Effector memory CD8-positive, alpha-beta T cell (primary cell): ENCODE data around the gene MED26.
"Not testable (repeated sequence)": the region's sequence is repeated elsewhere in the genome, so short reads cannot be mapped to it uniquely, and the experiment has no call there.

Experiments
- ATAC-seq: fragments of 150-1000 bp; cut with Tn5 transposase; replicated peaks from 2 replicates; pipeline ENCODE4 v1.10.0; 2021; ENCODE audit warnings: mild to moderate bottlenecking, moderate library complexity
- DNase-seq, 3 experiments: peaks; one replicate each; pipeline ENCODE4 v3.0.0; 2021
- H3K27ac Mint-ChIP-seq, 2 donors: one replicate each; pipeline ENCODE4 v1.8.0; 2022; ENCODE audit warnings: mild to moderate bottlenecking in 2 of 2, mixed read lengths in 2 of 2, moderate library complexity in 2 of 2
- H3K27me3 Mint-ChIP-seq, 2 donors: one replicate each; pipeline ENCODE4 v1.8.0; 2022; ENCODE audit warnings: mixed read lengths in 2 of 2
- H3K36me3 Mint-ChIP-seq: one replicate; pipeline ENCODE4 v1.8.0; 2022; ENCODE audit warnings: mild to moderate bottlenecking, moderate library complexity, mixed read lengths; ENCODE audit not compliant: insufficient read depth
- H3K4me1 Mint-ChIP-seq, 2 donors: one replicate each; pipeline ENCODE4 v1.8.0; 2022; ENCODE audit warnings: low read depth in 2 of 2, mixed read lengths in 2 of 2
- H3K4me3 Mint-ChIP-seq, 2 donors: one replicate each; pipeline ENCODE4 v1.8.0; 2022; ENCODE audit warnings: mild to moderate bottlenecking in 2 of 2, mixed read lengths in 2 of 2, moderate library complexity in 2 of 2
- H3K9me3 Mint-ChIP-seq, 2 donors: one replicate each; pipeline ENCODE4 v1.8.0; 2022; ENCODE audit warnings: mixed read lengths in 2 of 2

MED26 gene

DNA sequence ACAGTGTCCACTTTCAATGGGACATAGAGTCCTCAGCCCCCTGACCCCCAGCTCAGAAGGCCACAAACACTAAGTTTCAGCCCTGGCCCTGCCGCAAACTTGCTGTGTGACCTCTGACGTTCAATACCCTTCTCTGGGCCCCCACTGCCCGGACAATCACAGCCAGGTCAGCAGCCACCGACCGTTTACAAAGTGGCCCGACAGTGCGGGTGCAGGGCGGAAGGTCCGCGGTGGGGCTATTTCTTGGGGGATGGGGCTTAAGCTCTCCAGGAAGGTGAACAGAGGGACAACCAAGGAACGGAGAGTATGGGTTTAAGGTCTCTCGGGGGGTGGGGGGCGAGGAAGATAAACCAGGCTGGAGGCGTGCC is 31.4 kb upstream of the MED26 start:
- no peak for DNase-seq
- ATAC-seq, result no peak
- H3K9me3 Mint-ChIP-seq, result no peaks in the 10 kb centered on the region
- peaks cover 25 to 32% of the 10 kb centered on the region in 2 donors for H3K4me1 Mint-ChIP-seq
- H3K4me3 Mint-ChIP-seq, result peak overlapping the region; percentile 94 to 96
- peaks cover 6% of the 10 kb centered on the region in 2 donors for H3K27me3 Mint-ChIP-seq
- H3K36me3 Mint-ChIP-seq, result peaks cover 55% of the 10 kb centered on the region
- peak overlapping the region; percentile 84 to 97 for H3K27ac Mint-ChIP-seq

- DNase-seq, result no peak
- Mint-ChIP-seq H3K27ac (peak overlapping the region in 1 of 2 donors; percentile 62), H3K4me3 (peak overlapping the region in 1 of 2 donors; percentile 15), H3K9me3 (no peaks in the 10 kb centered on the region), H3K27me3 (no peaks in the 10 kb centered on the region), H3K4me1 (peaks cover 25 to 36% of the 10 kb centered on the region in 2 donors), H3K36me3 (peaks cover 70% of the 10 kb centered on the region)
- ATAC-seq, result no peak
These were observed 29.4 kb upstream of the MED26 start for GRCh38 chr19:16657384-16657783.

- Mint-ChIP-seq H3K4me1 (peaks cover 30 to 40% of the 10 kb centered on the region in 2 donors), H3K36me3 (peaks cover 78% of the 10 kb centered on the region), H3K27ac (no peak overlapping the region), H3K9me3 (no peaks in the 10 kb centered on the region), H3K4me3 (no peak overlapping the region), H3K27me3 (no peaks in the 10 kb centered on the region)
- DNase-seq (no peak), ATAC-seq (no peak)
These were observed 27.7 kb upstream of the MED26 start for GRCh38 chr19:16655727-16656126.

DNA sequence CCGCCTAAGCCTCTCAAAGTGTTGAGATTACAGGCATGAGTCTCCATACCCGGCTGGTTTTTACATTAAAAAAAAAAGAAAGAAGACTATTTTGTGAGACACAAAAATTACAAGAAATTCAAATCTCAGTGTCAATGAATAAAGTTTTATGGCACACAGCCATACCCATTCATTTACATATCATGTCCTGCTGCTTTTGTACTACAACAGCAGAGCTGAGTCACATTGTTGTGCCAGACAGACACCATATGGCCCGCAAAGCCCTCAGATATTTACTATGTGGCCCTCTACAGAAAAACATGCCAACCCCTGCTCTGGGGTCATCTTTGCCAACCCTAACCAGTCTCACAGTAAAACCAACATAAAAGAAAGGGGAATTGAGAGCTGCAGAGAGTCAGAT is 26.6 kb upstream of the MED26 start:
- Mint-ChIP-seq H3K27ac (no peak overlapping the region), H3K4me3 (no peak overlapping the region), H3K27me3 (no peaks in the 10 kb centered on the region), H3K36me3 (peaks cover 81% of the 10 kb centered on the region), H3K9me3 (no peaks in the 10 kb centered on the region), H3K4me1 (peaks cover 32 to 41% of the 10 kb centered on the region in 2 donors)
- no peak for DNase-seq
- no peak for ATAC-seq

GRCh38 chr19:16654140-16654539 is 26.1 kb upstream of the MED26 start:
- H3K4me1 Mint-ChIP-seq, result peaks cover 27 to 39% of the 10 kb centered on the region in 2 donors
- H3K4me3 Mint-ChIP-seq, result no peak overlapping the region
- no peaks in the 10 kb centered on the region for H3K9me3 Mint-ChIP-seq
- ATAC-seq (no peak), DNase-seq (no peak)
- H3K27me3 Mint-ChIP-seq, result no peaks in the 10 kb centered on the region
- peak overlapping the region in 1 of 2 donors; percentile 85 for H3K27ac Mint-ChIP-seq
- peaks cover 83% of the 10 kb centered on the region for H3K36me3 Mint-ChIP-seq

- ATAC-seq (no peak), DNase-seq (no peak)
- H3K9me3 Mint-ChIP-seq, result no peaks in the 10 kb centered on the region
- H3K27me3 Mint-ChIP-seq, result no peaks in the 10 kb centered on the region
- peaks cover 17 to 28% of the 10 kb centered on the region in 2 donors for H3K4me1 Mint-ChIP-seq
- peaks cover 72% of the 10 kb centered on the region for H3K36me3 Mint-ChIP-seq
- no peak overlapping the region for H3K4me3 Mint-ChIP-seq
- peak overlapping the region; percentile 49 to 85 for H3K27ac Mint-ChIP-seq
These were observed 24.9 kb upstream of the MED26 start for GRCh38 chr19:16652854-16653253.

GRCh38 chr19:16651421-16652188 is 23.6 kb upstream of the MED26 start:
- DNase-seq, H3K9me3 Mint-ChIP-seq, ATAC-seq, H3K27me3 Mint-ChIP-seq, H3K4me3 Mint-ChIP-seq: not testable (repeated sequence)
- Mint-ChIP-seq H3K27ac (peak overlapping the region in 1 of 2 donors; percentile 33), H3K36me3 (peaks cover 76% of the 10 kb centered on the region), H3K4me1 (peaks cover 11 to 20% of the 10 kb centered on the region in 2 donors)

GRCh38 chr19:16650821-16651220 is 22.8 kb upstream of the MED26 start:
- no peak for ATAC-seq
- peaks cover 76% of the 10 kb centered on the region for H3K36me3 Mint-ChIP-seq
- no peak overlapping the region for H3K27ac Mint-ChIP-seq

DNA sequence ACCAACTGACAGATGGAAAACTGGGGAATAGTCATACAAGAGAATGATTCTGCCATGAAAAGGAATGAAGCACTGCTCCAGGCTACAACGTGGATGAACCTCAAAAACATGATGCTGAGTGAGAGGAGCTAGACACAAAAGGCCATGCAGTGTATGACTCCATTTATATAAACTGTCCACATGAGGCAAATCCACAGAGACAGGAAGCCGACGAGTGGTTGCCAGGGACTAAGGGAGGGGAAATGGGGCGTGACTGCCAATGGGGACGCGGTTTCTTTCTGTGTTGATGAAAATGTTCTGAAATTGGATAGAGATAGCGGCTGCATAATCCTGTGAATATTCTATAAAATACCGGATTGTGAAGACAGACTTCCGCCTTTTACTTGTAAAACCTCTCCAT is 21.7 kb upstream of the MED26 start:
- ATAC-seq (no peak), DNase-seq (no peak)
- peaks cover 10 to 18% of the 10 kb centered on the region in 2 donors for H3K4me1 Mint-ChIP-seq
- H3K4me3 Mint-ChIP-seq, result no peak overlapping the region
- peaks cover 76% of the 10 kb centered on the region for H3K36me3 Mint-ChIP-seq
- H3K27me3 Mint-ChIP-seq, result no peaks in the 10 kb centered on the region
- peak overlapping the region in 1 of 2 donors; percentile 38 for H3K27ac Mint-ChIP-seq
- H3K9me3 Mint-ChIP-seq, result no peaks in the 10 kb centered on the region

More at GRCh38 chr19:16650821-16651220, 22.8 kb upstream of the MED26 start:
- no peaks in the 10 kb centered on the region for H3K27me3 Mint-ChIP-seq
- no peak for DNase-seq
- H3K9me3 Mint-ChIP-seq, result no peaks in the 10 kb centered on the region
- H3K4me1 Mint-ChIP-seq, result peaks cover 10 to 15% of the 10 kb centered on the region in 2 donors
- H3K4me3 Mint-ChIP-seq, result no peak overlapping the region

GRCh38 chr19:16645140-16645539 is 17.1 kb upstream of the MED26 start:
- Mint-ChIP-seq H3K27me3 (no peaks in the 10 kb centered on the region), H3K4me3 (no peak overlapping the region), H3K36me3 (peaks cover 80% of the 10 kb centered on the region), H3K27ac (no peak overlapping the region), H3K9me3 (no peaks in the 10 kb centered on the region), H3K4me1 (peaks cover 3 to 12% of the 10 kb centered on the region in 2 donors)
- no peak for ATAC-seq
- DNase-seq, result no peak

GRCh38 chr19:16641695-16642094 is 13.7 kb upstream of the MED26 start:
- H3K27ac Mint-ChIP-seq, result no peak overlapping the region
- peaks cover 71% of the 10 kb centered on the region for H3K36me3 Mint-ChIP-seq
- no peaks in the 10 kb centered on the region for H3K27me3 Mint-ChIP-seq
- H3K4me3 Mint-ChIP-seq, result no peak overlapping the region
- ATAC-seq, result no peak
- no peak for DNase-seq
- H3K4me1 Mint-ChIP-seq, result peaks cover 6 to 28% of the 10 kb centered on the region in 2 donors
- no peaks in the 10 kb centered on the region for H3K9me3 Mint-ChIP-seq

DNA sequence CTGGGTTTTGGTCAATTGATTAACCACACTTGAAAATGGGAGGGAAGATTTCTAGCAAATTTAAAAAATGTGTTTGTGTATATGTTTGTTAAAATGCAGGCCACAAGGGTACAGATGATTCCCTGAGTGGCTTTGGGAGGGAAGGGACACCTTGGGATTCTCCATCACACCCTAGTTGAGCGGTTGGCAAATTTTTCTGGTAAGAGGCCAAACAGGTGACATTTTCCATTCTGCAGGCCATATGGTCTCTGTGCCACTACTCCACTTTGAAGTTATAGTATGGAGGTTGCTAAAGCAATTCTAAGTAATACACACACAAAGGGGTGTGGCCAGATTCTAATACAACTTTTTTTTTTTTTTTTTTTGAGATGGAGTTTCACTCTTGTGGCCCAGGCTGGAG is 12.9 kb upstream of the MED26 start:
- no peak for DNase-seq
- Mint-ChIP-seq H3K9me3 (no peaks in the 10 kb centered on the region), H3K27me3 (no peaks in the 10 kb centered on the region), H3K27ac (peak overlapping the region in 1 of 2 donors; percentile 62), H3K4me3 (no peak overlapping the region), H3K4me1 (peaks cover 7 to 28% of the 10 kb centered on the region in 2 donors), H3K36me3 (peaks cover 69% of the 10 kb centered on the region)
- no peak for ATAC-seq

GRCh38 chr19:16638666-16639065 is 10.7 kb upstream of the MED26 start:
- no peak overlapping the region for H3K4me3 Mint-ChIP-seq
- no peaks in the 10 kb centered on the region for H3K27me3 Mint-ChIP-seq
- H3K4me1 Mint-ChIP-seq, result peaks cover 7 to 26% of the 10 kb centered on the region in 2 donors
- no peaks in the 10 kb centered on the region for H3K9me3 Mint-ChIP-seq
- peak overlapping the region in 1 of 2 donors; percentile 46 for H3K27ac Mint-ChIP-seq
- peaks cover 57% of the 10 kb centered on the region for H3K36me3 Mint-ChIP-seq
- DNase-seq (no peak), ATAC-seq (no peak)

DNA sequence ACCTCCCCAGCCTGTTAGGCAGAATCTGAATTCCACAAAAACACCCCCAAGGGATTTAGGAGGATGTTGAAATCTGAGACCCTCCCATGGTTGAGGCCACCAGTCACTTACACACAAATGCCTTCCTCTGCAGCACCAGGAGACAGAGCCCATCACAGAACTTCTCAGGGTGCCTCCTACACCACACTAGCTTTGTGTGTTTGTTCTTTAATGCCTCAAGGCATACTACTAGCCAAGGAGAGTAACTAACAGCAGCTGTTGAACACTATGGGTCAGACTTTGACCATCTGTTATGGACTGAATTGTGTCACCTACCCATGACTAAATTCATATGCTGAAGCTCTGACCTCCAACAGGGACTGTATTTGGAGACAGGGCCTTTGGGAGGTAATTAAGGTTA is 9.5 kb upstream of the MED26 start:
- H3K27me3 Mint-ChIP-seq, result no peaks in the 10 kb centered on the region
- H3K4me3 Mint-ChIP-seq, result no peak overlapping the region
- ATAC-seq (no peak), DNase-seq (no peak)
- H3K36me3 Mint-ChIP-seq, result peaks cover 48% of the 10 kb centered on the region
- peaks cover 5 to 26% of the 10 kb centered on the region in 2 donors for H3K4me1 Mint-ChIP-seq
- H3K9me3 Mint-ChIP-seq, result no peaks in the 10 kb centered on the region
- peak overlapping the region; percentile 67 to 69 for H3K27ac Mint-ChIP-seq
